Measurements from ENCODE around the gene ST7.

Gene ST7

DNA sequence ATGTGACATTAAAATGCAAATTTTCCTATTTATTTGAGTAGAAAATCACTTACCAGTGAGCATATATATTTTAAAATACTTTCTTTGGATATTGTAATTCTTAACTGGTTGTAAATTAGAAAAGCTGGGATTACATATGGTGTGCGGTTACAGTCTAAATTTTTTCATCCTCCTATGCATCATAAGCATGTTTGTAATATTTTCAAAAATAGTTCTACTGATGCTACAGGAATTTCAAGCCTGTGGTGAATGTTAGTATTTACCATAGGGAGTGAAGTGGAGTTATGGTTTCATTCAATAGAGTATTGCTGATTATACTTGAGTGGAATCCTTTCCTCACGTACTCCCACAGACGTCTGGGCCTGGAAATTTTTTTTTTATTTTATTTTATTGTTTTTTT, 34.6 kb upstream of the ST7 start:
- H3K36me3 ChIP-seq (ENCODE audit: control insufficient read depth, insufficient read depth, low read length) = peaks cover 2% of the 10 kb centered on the region
- no peak overlapping the region for H3K4me3 ChIP-seq (replicated peaks; ENCODE audit: low read depth, low read length)
- no peaks in the 10 kb centered on the region for H3K27me3 ChIP-seq (replicated peaks; ENCODE audit: control insufficient read depth, insufficient read depth, low read length)
- no peak for DNase-seq (ENCODE audit: extremely low read depth, insufficient read length)
- no peak for TF ChIP-seq CTCF (IDR thresholded peaks at IDR 0.05; ENCODE audit: insufficient read depth, low read length, poor library complexity, severe bottlenecking)

DNA sequence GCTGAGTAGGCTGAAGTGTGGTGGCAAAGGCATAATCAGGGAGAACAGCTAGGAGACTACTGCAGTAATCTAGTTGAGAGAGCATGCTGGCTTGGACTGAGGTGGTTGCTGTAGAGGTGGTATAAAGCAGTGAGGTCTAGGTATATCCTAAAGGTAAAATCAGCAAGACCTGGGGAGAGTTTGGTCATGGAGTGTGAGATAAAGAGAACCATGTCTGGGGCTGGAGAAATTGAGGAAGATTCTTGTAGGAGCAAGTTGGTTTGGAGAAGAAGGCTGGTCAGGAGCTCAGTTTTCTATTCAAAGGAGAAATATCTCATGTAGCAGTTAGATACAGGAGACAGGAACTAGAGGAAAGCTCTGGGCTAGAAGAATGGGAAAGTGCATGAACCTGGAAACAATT, 32.9 kb upstream of the ST7 start:
- TF ChIP-seq CTCF (IDR thresholded peaks at IDR 0.05; ENCODE audit: insufficient read depth, low read length, poor library complexity, severe bottlenecking) = no peak
- DNase-seq (ENCODE audit: extremely low read depth, insufficient read length) = no peak
- peaks cover 2% of the 10 kb centered on the region for H3K36me3 ChIP-seq (ENCODE audit: control insufficient read depth, insufficient read depth, low read length)
- no peaks in the 10 kb centered on the region for H3K27me3 ChIP-seq (replicated peaks; ENCODE audit: control insufficient read depth, insufficient read depth, low read length)
- no peak overlapping the region for H3K4me3 ChIP-seq (replicated peaks; ENCODE audit: low read depth, low read length)

DNA sequence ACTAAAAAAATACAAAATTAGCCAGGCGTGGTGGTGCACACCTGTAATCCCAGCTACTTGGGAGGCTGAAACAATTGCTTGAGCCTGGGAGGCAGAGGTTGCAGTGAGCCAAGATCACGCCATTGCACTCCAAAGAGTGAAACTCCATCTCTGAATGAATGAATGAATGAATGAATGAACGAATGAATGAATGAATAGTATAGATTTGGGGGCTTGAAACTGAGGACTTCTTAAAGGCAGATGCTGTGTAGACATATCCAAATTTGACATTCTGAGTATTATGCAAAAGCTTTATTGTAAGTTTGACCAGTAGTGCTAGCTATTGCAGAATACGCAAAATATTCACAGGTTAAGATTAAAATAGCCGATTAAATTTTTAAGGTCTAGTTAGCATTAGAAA, 30.8 kb upstream of the ST7 start:
- Histone ChIP-seq H3K36me3 (ENCODE audit: control insufficient read depth, insufficient read depth, low read length) (no peaks in the 10 kb centered on the region), H3K4me3 (replicated peaks; ENCODE audit: low read depth, low read length) (no peak overlapping the region), H3K27me3 (replicated peaks; ENCODE audit: control insufficient read depth, insufficient read depth, low read length) (no peaks in the 10 kb centered on the region)
- no peak for DNase-seq (ENCODE audit: extremely low read depth, insufficient read length)
- TF ChIP-seq CTCF (IDR thresholded peaks at IDR 0.05; ENCODE audit: insufficient read depth, low read length, poor library complexity, severe bottlenecking) = no peak

- H3K27me3 ChIP-seq (replicated peaks; ENCODE audit: control insufficient read depth, insufficient read depth, low read length) = no peaks in the 10 kb centered on the region
- no peak overlapping the region for H3K4me3 ChIP-seq (replicated peaks; ENCODE audit: low read depth, low read length)
- no peaks in the 10 kb centered on the region for H3K36me3 ChIP-seq (ENCODE audit: control insufficient read depth, insufficient read depth, low read length)
- DNase-seq (ENCODE audit: extremely low read depth, insufficient read length) = no peak
- no peak for TF ChIP-seq CTCF (IDR thresholded peaks at IDR 0.05; ENCODE audit: insufficient read depth, low read length, poor library complexity, severe bottlenecking)
Measured at GRCh38 chr7:116924741-116925140, 28.6 kb upstream of the ST7 start.

GRCh38 chr7:116929021-116929420, 24.3 kb upstream of the ST7 start:
- Histone ChIP-seq H3K4me3 (replicated peaks; ENCODE audit: low read depth, low read length) (no peak overlapping the region), H3K27me3 (replicated peaks; ENCODE audit: control insufficient read depth, insufficient read depth, low read length) (no peaks in the 10 kb centered on the region), H3K36me3 (ENCODE audit: control insufficient read depth, insufficient read depth, low read length) (no peaks in the 10 kb centered on the region)
- no peak for TF ChIP-seq CTCF (IDR thresholded peaks at IDR 0.05; ENCODE audit: insufficient read depth, low read length, poor library complexity, severe bottlenecking)
- DNase-seq (ENCODE audit: extremely low read depth, insufficient read length) = no peak
